AG08395 (cell line): Measurements from ENCODE around the gene SOD1.
"Not testable (repeated sequence)": the region's sequence is repeated elsewhere in the genome, so short reads cannot be mapped to it uniquely, and the experiment has no call there.

Experiments
- DNase-seq: peaks from one replicate; pipeline ENCODE4 v3.0.0; 2012; ENCODE audit warnings: mixed read lengths, low spot score

Gene SOD1

DNA sequence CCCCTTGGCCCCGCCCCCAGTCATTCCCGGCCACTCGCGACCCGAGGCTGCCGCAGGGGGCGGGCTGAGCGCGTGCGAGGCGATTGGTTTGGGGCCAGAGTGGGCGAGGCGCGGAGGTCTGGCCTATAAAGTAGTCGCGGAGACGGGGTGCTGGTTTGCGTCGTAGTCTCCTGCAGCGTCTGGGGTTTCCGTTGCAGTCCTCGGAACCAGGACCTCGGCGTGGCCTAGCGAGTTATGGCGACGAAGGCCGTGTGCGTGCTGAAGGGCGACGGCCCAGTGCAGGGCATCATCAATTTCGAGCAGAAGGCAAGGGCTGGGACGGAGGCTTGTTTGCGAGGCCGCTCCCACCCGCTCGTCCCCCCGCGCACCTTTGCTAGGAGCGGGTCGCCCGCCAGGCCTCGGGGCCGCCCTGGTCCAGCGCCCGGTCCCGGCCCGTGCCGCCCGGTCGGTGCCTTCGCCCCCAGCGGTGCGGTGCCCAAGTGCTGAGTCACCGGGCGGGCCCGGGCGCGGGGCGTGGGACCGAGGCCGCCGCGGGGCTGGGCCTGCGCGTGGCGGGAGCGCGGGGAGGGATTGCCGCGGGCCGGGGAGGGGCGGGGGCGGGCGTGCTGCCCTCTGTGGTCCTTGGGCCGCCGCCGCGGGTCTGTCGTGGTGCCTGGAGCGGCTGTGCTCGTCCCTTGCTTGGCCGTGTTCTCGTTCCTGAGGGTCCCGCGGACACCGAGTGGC is at the start of gene SOD1:
SOD1 (plus strand) TSS at position 158 of the 723 bp plus-strand sequence; CDS start at position 235, 77 bp downstream.
- DNase-seq = peak; percentile 97

DNA sequence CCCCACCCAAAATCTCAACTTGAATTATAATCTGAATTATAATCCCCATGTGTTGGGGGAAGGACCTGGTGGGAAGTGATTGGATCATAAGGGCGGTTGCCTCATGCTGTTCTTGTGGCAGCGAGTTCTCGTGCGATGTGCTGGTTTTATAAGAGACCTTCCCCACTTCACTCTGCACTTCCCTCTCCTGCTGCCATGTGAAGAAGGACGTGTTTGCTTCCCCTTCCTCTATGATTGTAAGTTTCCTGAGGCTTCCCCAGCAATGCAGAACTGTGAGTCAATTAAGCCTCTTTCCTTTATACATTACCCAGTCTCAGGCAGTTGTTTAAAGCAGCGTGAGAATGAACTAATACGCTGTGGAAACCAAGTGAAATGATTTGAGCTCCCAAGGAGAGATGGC is 48.0 kb upstream of the SOD1 start:
- no peak for DNase-seq

DNA sequence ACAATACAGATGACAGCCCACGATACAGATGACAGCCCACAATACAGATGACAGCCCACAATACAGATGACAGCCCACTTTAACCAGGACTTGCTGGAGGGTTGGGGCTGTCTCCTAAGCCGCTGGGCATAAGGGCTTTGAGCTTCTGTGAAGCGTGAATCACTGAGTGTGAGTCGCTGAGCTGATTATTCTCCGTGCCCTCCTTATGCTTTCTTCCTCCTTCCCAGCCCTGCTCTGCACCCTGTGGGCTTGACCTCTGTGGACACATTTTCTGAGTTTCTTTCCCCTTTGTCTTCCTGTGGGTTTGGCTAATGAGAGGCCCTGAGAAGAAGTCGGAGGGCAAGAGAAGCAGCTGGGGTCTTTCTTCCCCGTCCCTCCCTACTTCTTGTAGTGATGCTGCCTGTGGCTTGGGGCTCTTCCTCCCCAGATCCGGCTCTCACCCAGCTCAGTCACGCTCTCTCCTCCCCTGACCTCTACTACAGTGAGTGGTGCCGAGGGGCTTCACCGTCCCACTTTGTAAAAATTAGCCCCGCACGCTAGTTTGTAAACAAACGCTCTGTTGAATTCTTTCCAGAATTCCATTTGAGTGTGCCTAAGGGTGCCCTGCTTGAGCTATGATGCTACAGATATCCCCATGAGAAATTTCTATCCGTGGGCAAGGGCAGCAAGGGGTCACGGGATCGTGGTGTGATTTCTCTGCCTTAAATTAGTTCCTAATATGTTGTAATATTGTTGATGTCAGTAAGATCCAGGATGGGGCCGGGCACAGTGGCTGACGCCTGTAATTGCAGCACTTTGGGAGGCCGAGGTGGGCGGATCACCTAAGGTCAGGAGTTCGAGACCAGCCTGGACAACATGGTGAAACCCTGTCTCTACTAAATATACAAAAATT is 46.4 kb upstream of the SOD1 start:
- DNase-seq = peak; percentile 42

DNA sequence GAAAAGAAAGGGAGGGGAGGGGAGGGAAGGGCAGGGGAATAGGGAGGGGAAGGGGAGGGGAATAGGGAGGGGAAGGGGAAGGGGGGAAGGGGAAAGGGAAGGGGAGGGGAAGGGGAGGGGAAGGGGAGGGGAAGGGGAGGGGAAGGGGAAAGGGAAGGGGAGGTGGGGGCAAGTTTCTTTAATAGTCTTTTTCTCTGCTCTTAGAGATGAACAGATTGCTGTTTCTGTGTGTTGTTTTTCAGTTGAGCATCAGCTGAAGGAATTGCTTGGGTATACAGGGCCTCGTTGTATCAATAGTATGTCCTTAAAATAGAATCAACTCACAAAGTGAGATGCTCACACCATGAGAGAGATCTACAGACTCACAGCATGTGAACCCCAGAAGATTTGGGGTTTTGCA is 44.8 kb upstream of the SOD1 start:
- no peak for DNase-seq

DNA sequence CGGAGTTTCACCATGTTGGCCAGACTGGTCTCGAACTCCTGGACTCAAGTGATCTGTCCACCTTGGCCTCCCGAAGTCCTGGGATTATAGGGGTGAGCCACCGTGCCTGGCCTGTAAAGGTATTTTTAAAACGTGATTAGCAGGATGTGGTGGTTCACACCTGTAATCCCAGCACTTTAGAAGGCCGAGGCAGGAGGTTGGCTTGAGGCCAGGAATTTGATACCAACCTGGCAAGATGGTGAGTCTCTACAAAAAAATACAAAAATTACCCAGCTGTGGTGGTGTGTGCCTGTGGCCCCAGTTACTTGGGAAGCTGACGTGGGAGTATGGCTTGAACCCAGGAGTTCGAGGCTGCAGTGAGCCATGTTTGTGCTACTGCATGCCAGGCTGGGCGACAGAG is 43.3 kb upstream of the SOD1 start:
- no peak for DNase-seq

DNA sequence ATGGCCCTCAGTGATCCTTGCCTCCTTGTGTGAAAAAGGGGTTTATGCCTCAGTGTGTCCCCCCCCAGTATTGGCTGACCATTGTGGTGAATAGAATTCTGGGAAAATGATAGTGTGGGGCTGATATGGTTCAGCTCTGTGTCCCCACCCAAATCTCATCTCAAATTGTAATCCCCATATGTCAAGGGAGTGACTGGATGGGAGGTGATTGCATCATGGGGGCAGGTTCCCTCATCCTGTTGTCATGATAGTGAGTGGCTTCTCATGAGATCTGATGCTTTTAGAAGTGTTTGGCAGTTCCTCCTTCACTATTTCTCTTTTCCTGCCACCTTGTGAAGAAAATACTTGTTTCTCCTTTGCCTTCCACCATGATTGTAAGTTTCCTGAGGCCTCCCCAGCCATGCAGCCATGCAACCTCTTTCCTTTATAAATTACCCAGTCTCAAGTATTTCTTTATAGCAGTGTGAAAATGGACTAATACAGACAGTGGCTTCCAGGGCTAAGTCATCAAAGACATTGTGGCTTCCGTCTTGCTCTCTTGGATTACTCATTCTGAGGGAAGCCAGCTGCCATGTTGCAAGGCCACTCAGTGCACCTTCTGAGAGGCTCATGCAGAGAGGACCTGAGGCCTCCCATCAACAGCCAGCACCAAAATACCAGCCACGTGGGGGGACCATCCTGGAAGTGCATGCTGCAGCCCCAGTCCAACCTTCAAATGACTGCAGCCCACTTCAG is 40.6 kb upstream of the SOD1 start:
- no peak for DNase-seq

DNA sequence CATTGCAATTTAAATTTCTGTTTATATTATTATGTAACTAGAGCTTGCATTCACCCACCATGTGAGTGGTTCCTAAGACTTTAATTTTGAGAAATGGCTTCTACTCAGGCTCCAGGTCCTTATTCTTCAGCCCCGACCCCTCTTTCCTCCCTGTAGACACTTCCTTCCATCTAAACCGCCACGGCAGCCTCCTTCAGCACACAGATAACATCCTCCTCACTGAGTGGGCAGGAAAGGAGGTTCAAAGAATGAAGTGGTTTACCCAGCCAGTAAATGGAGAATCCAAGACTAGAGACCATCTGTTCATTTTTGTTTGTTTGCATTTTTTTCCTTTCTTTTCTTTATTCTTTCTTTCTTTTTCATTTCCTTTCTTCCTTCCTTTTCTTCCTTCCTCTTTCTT is 37.1 kb upstream of the SOD1 start:
- no peak for DNase-seq

DNA sequence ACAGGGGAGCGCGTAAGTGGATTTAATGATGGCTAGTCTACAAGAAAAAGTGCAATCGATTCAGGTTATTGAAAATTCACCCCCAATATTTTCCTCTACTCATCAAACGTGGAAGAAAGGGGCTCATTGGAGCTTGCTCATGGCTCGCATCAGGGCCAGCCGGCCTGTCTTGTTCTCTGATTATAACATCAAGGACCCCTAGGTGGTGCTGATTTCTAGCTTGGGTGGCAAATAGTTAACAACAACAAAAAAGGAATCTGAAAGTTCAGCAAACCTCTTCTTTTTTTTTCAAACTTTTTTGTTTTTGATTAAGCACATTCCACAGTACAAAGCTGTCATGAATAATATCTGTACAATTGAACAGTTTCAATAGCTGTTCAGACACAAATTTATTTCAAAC is 35.8 kb upstream of the SOD1 start:
- no peak for DNase-seq

DNA sequence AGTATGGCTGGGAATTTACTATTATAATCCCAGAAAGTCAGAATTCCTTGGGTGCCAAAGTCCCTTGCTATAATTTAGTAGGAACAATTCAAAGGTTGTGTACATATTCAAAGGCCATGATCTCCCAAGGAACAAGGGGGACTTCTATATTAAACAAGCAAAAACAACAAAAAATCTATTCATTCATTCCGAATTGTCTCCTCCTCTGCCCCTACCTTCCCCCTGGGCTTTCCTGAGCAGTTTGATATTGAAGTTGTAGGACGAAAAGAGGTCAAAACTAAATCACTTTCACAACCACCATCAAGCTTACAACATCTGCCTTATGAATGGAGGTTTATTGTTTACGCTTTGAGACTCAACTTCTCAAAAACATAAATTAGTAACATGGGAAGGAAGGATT is 35.3 kb upstream of the SOD1 start:
- DNase-seq = no peak

DNA sequence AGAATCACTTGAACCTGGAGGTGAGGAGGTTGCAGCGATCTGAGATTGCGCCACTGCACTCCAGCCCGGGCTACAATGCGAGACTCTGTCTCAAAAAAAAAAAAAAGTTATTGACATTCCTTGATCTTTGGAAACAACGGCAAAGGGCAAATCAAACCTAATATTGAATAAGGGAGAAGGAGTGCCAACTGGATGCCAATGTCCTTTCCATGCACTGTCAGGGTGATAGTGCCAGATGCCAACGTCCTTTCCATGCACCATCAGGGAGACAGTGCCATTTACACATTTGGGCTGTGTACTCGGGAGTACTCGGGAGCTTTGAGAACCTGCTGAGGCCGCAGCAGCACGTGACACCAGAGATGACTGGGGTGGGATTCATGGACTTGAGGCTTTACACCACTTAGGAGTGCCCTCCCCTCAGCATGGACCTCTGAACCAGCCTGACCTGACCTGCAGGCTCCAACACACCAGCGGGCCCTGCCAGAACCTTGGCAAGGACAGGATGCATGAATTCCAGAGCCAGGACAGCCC is 34.5 kb upstream of the SOD1 start:
- DNase-seq = no peak

DNA sequence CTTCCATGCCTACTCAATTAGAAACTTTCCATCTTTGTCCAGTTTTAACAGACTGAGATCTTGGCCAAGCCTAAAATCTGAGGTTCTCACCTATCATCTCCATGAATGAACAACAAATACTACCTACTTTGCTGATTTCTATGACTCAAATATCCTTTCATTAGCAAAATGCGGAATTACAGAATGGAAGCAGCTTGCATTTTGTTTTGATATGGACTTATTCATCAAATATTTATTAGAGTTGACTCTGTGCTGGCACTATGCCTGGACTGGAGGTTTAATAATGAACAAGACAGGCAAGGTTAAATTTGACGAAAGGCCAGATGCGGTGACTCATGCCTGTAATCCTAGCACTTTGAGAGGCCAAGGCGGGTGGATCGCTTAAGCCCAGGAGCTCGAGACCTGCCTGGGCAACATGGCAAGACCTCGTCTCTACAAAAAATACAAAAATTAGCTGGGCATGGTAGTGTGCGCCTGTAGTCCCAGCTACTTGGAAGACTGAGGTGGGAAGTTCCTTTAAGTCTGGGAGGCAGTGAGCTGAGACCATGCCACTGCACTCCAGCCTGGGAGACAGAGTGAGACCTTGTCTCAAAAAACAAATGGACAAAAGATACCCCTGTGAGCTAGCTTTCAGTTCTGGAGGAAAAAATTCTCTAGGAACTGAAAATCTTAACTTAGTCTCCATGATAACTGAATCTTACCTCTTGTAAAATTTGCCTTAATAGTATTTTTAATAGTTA is 29.4 kb upstream of the SOD1 start:
- no peak for DNase-seq

DNA sequence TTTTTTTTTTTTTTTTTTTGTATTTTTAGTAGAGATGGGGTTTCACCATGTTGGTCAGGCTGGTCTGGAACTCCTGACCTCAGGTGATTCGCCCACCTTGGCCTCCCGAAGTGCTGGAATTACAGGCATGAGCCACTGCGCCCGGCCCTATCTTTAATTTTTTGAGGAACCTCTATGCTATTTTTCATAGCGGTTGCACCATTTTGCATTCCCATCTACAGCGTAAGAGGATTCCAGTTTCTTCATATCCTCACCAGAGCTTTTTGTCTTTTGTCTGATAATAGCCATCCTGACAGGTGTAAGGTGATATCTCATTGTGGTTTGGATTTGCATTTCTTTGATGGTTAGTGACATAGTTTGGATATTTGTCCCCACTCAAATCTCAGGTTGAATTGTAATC is 27.6 kb upstream of the SOD1 start:
- DNase-seq = not testable (repeated sequence)

DNA sequence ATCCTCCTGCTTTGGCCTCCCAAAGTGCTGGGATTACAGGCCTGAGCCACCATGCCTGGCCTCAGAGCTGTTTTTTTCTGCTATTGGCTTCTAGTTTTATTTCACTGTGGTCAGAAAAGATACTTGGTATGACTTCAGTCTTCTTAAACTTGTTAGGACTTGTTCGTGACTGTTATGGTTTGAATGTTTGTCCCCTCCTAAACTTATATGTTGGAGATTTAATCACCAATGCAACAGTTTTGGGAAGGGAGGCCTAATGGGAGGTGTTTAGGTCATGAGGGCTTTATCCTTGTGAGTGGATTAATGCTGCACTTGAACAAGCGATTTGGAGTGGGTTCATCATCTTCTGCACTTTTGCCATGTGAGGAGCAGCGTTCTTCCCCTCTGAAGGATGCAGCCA is 24.5 kb upstream of the SOD1 start:
- DNase-seq = no peak

DNA sequence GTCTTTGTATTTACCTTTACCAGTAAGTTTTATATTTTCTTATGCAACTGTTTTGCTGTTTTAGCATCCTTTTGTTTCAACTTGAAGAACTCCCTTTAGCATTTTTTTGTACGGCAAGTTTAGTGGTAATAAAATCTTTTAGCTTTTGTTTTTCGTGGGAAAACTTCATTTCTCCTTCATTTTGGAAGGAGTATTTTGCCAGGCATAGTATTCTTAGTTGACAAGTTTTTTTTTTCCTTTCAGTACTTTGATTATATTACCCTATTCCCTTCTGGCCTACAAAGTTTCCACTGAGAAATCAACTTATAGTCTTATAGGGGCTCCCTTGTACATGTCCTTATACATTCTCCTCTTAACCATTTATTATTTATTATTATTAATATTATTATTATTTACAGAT is 22.6 kb upstream of the SOD1 start:
- no peak for DNase-seq

DNA sequence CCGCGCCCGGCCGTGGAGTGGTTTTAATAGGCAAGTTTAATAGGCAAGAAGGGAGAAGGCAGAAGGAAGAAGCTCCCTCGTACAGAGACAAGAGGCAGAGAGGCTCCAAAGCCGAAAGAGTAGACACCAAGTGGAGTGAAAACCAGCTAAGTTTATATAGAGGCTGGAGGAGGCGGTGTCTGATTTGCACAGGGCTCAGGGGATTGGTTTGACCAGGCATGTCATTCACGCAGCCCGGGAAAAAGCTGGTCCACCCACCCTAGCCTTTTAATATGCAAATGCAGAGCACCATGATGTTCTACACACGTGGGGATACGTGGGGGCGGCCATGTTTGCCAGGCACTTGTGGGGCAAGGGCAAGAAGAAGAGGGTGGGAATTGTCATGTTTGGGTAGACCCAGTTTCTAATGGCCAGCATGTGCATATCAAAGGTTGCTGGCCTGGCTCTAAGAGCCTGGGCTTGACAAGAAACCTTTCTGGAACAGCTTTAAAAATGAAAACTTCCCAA is 18.0 kb upstream of the SOD1 start:
- no peak for DNase-seq

DNA sequence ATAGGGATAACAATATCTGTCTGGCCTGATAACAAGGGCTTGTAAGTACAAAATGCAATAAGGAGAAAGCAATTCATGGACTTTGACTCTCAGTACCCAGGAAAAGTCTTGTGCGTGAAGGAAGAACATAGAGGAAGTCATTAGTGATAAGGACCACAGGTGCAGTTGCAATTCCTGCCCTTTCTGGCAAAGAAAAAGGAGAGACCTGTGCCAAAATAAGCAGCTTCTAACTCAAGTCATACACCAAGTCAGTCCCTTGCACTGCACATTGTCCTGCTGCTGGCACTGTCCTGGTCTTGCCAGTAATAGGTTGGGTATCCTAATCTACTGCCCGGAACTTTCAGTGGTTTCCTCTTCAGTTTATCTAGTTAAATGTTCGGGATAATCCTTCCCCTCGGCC is 14.8 kb upstream of the SOD1 start:
- no peak for DNase-seq

DNA sequence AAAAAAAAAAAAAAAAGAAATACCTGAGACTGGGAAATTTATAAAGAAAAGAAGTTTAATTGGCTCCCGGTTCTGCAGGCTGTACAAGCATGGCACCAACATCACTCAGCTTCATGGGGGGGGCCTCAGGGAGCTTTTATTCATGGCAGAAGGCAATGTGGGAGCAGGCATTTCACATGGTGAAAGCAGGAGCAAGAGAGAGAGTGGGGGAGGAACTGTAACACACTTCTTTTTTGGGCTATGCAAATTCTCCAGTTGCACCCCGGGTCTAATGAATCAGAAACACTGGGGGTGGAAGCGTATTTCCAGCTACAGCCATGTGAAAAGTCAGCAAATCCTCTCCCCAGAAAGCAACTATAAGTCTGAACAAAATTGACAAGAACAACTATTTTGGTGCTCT is 11.8 kb upstream of the SOD1 start:
- DNase-seq = no peak

DNA sequence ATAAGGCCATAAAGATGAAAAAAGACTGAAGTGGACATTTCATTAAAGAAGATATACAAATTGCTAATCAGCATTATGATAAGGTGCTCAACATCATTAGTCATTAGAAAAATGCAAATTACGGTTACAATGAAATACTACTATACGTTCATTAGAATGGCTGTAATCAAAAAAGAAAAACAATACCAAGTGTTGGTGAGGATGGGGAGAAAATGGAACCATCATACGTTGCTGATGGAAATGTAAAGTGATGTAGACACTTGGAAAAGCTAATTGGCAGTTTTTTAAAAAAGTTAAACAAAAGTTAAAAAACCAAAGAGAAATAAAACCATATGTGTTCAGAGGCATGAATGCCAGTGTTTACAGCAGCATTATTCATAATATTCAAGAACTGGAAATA is 8.6 kb upstream of the SOD1 start:
- DNase-seq = no peak

DNA sequence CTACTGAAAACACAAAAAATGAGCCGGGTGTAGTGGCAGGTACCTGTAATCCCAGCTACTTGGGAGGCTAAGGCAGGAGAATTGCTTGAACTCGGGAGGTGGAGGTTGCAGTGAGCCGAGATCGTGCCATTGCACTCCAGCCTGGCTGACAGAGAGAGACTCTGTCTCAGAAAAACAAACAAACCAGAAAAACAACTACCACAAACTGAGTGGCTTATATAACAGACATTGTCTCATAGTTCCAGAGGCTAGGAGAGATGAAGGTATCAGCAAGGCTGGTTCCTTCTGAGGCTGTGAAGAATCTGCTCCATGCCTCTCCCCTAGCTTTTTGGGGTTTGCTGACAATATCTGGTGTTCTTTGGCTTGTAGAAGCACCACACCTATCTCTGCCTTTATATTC is 8.0 kb upstream of the SOD1 start:
- not testable (repeated sequence) for DNase-seq

DNA sequence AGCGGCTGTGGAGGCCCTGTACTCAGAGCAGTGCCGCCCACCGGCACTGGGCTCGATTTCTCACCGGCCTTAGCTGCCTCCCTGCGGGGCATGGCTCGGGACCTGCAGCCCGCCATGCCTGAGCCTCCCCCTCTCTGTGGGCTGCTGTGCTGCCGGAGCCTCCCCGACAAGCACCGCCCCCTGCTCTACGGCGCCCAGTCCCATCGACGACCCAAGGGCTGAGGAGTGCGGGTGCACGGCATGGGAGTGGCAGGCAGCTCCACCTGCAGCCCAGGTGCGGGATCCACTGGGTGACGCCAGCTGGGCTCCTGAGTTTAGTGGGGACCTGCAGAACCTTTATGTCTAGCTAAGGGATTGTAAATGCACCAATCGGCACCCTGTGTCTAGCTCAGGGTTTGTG is 5.2 kb upstream of the SOD1 start:
- DNase-seq = no peak

DNA sequence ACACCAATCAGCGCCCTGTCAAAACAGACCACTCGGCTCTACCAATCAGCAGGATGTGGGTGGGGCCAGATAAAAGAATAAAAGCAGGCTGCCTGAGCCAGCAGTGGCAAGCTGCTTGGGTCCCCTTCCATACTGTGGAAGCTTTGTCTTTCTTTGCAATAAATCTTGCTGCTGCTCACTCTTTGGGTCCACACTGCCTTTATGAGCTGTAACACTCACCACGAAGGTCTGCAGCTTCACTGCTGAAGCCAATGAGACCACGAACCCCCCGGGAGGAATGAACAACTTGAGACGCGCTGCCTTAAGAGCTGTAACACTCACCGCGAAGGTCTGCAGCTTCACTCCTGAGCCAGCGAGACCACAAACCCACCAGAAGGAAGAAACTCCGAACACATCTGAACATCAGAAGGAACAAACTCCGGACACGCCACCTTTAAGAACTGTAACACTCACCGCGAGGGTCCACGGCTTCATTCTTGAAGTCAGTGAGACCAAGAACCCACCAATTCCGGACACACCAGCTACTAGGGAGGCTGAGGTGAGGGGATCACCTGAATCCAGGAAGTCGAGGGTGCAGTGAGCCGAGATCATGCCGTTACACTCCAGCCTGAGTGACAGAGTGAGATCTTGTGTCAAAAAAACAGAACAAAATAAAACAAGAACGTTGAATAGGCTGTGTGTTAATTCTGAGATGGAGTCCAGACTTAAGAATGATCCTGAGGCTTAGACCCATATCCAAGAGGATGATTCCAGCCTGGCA is 4.5 kb upstream of the SOD1 start:
- not testable (repeated sequence) for DNase-seq
